ENCODE measurements around the gene SCN4B. TPM values are rescaled to one million over a fixed set of nuclear protein-coding genes. Genes with fewer than 3 reads are reported as not detected.

Gene SCN4B
- polyA plus RNA-seq, 3 donors from 2014 or later: not detected

GRCh38 chr11:118084656-118085055, 68.0 kb downstream of the SCN4B start:
- H3K36me3 Mint-ChIP-seq: peaks cover 4 to 17% (median 11%) of the 10 kb centered on the region in 3 donors
- no peak overlapping the region for H3K27ac Mint-ChIP-seq
- peaks cover 0 to 12% (median 2%) of the 10 kb centered on the region in 3 donors for H3K27me3 Mint-ChIP-seq (ENCODE audit: low read depth in 3 of 3)
- DNase-seq: no peak
- no peaks in the 10 kb centered on the region for H3K4me1 Mint-ChIP-seq
- peaks cover 0 to 28% (median 14%) of the 10 kb centered on the region in 6 donors for H3K9me3 Mint-ChIP-seq
- H3K4me3 Mint-ChIP-seq: no peak overlapping the region

GRCh38 chr11:118084247-118084646, 68.4 kb downstream of the SCN4B start:
- Mint-ChIP-seq H3K4me1 (no peaks in the 10 kb centered on the region), H3K36me3 (peaks cover 4 to 17% (median 11%) of the 10 kb centered on the region in 3 donors), H3K27me3 (ENCODE audit: low read depth in 3 of 3) (peaks cover 0 to 12% (median 2%) of the 10 kb centered on the region in 3 donors), H3K4me3 (no peak overlapping the region), H3K9me3 (peaks cover 0 to 28% (median 14%) of the 10 kb centered on the region in 6 donors), H3K27ac (no peak overlapping the region)
- DNase-seq: no peak

Other genes with a start within 250 kb of the SCN4B start
- under 1 TPM in 2 of 3 donors, not detected in 1; 0.20 to 0.31 TPM for gene TMPRSS13, start 223.4 kb downstream of the SCN4B start, polyA plus RNA-seq
- gene IL10RA, start 166.4 kb downstream of the SCN4B start, polyA plus RNA-seq: 100 to 1,000 TPM; 215 to 460 (median 264) TPM
- not detected for gene TMPRSS4, start 75.7 kb downstream of the SCN4B start, polyA plus RNA-seq
- gene SMIM35, start 65.9 kb downstream of the SCN4B start, polyA plus RNA-seq: 1 to 10 TPM in 1 of 3 donors, under 1 TPM in 1, not detected in 1; 0.49 to 1.1 TPM
- not detected for gene SCN2B, start 23.8 kb upstream of the SCN4B start, polyA plus RNA-seq
- 10 to 100 TPM; 16.8 to 37.7 (median 26.3) TPM for gene JAML, start 72.2 kb upstream of the SCN4B start, polyA plus RNA-seq
- 1 to 10 TPM; 4.2 to 5.2 (median 4.8) TPM for gene MPZL3, start 99.5 kb upstream of the SCN4B start, polyA plus RNA-seq
- gene MPZL2, start 111.5 kb upstream of the SCN4B start, polyA plus RNA-seq: 1 to 10 TPM in 1 of 3 donors, under 1 TPM in 2; 0.17 to 1.5 (median 0.49) TPM
- gene CD3E, start 151.9 kb upstream of the SCN4B start, polyA plus RNA-seq: 100 to 1,000 TPM in 2 of 3 donors, 10 to 100 TPM in 1; 50.4 to 456 (median 296) TPM
- gene CD3D, start 189.9 kb upstream of the SCN4B start, polyA plus RNA-seq: 10 to 100 TPM; 19.8 to 97.2 (median 20.5) TPM
- gene CD3G, start 191.5 kb upstream of the SCN4B start, polyA plus RNA-seq: 10 to 100 TPM in 2 of 3 donors, 1 to 10 TPM in 1; 4.1 to 40.7 (median 10.8) TPM
- 10 to 100 TPM; 13.7 to 26.3 (median 14.1) TPM for gene UBE4A, start 206.8 kb upstream of the SCN4B start, polyA plus RNA-seq
- gene ATP5MG, start 248.8 kb upstream of the SCN4B start, polyA plus RNA-seq: 100 to 1,000 TPM; 448 to 825 (median 551) TPM